MM.1S (cell line): ENCODE results near the gene SYT2.

Experiments used
- CTCF ChIP-seq: fragments of 300-600 bp; sonication (generic); IDR thresholded peaks from 2 replicates; pipeline ENCODE4 v1.5.1; 2016; ENCODE audit warnings: antibody characterized with exemption, low read length, mixed read lengths
- EZH2 ChIP-seq: fragments of 300-600 bp; sonication (generic); optimal IDR thresholded peaks from 2 replicates; pipeline ENCODE3; 2017; ENCODE audit warnings: low read depth, mild to moderate bottlenecking, antibody characterized with exemption, low read length, mixed read lengths

GRCh38 chr1:202561726-202562443 lies 148.4 kb downstream of the SYT2 start:
- peak; percentile 37 for TF ChIP-seq CTCF
- TF ChIP-seq EZH2 = no peak
